GM23248 (cell line): ENCODE measurements around the gene OPRM1. TPM values are rescaled to one million over a fixed set of nuclear protein-coding genes. Genes with fewer than 3 reads are reported as not detected.

Source experiments
- DNase-seq: peaks from one replicate; pipeline ENCODE4 v3.0.0-alpha.2; 2015
- H2AFZ ChIP-seq: fragments of 200-600 bp; sonication (generic); 2 replicates; pipeline ENCODE4 v1.6.1; 2016; ENCODE audit warnings: antibody characterized with exemption
- H3F3A ChIP-seq: fragments of 200-600 bp; sonication (generic); 2 replicates; pipeline ENCODE4 v1.6.1; 2016; ENCODE audit warnings: mild to moderate bottlenecking, antibody characterized with exemption, mixed run types; ENCODE audit not compliant: insufficient read depth
- H3K27ac ChIP-seq: fragments of 200-600 bp; sonication (generic); 2 replicates; pipeline ENCODE4 v1.5.1; 2016; ENCODE audit warnings: mild to moderate bottlenecking
- H3K27me3 ChIP-seq: fragments of 200-600 bp; sonication (generic); replicated peaks from 2 replicates; pipeline ENCODE4 v1.6.1; 2016; ENCODE audit warnings: mild to moderate bottlenecking; ENCODE audit not compliant: insufficient read depth
- H3K36me3 ChIP-seq: fragments of 200-600 bp; sonication (generic); 2 replicates; pipeline ENCODE4 v1.6.1; 2016; ENCODE audit warnings: low read depth, mild to moderate bottlenecking
- H3K4me1 ChIP-seq: fragments of 200-600 bp; sonication (generic); 2 replicates; pipeline ENCODE4 v1.6.1; 2016; ENCODE audit warnings: mild to moderate bottlenecking; ENCODE audit not compliant: insufficient read depth
- H3K4me2 ChIP-seq: fragments of 200-600 bp; sonication (generic); one replicate; pipeline ENCODE4 v1.6.1; 2016; ENCODE audit warnings: mild to moderate bottlenecking; ENCODE audit not compliant: unreplicated experiment
- H3K4me3 ChIP-seq: fragments of 200-600 bp; sonication (generic); 2 replicates; pipeline ENCODE4 v1.5.1; 2016; ENCODE audit warnings: mild to moderate bottlenecking
- H3K79me2 ChIP-seq: fragments of 200-600 bp; sonication (generic); 2 replicates; pipeline ENCODE4 v1.6.1; 2016; ENCODE audit warnings: mild to moderate bottlenecking; ENCODE audit not compliant: insufficient read depth
- H3K9ac ChIP-seq: fragments of 200-600 bp; sonication (generic); 2 replicates; pipeline ENCODE4 v1.6.1; 2016; ENCODE audit warnings: mild to moderate bottlenecking
- H3K9me2 ChIP-seq: fragments of 200-600 bp; sonication (generic); 2 replicates; pipeline ENCODE4 v1.6.1; 2016; ENCODE audit warnings: mixed run types, mild to moderate bottlenecking, moderate library complexity; ENCODE audit not compliant: insufficient read depth
- H3K9me3 ChIP-seq: fragments of 200-600 bp; sonication (generic); one replicate; pipeline ENCODE4 v1.6.1; 2017; ENCODE audit warnings: low read depth
- H4K20me1 ChIP-seq: fragments of 200-600 bp; sonication (generic); 2 replicates; pipeline ENCODE4 v1.6.0; 2016; ENCODE audit not compliant: insufficient read depth
- EZH2 ChIP-seq: fragments of 200-600 bp; sonication (generic); IDR thresholded peaks from 2 replicates; pipeline ENCODE4 v1.6.1; 2018; ENCODE audit warnings: antibody characterized with exemption, mild to moderate bottlenecking; ENCODE audit not compliant: insufficient read depth, poor library complexity, severe bottlenecking
- EZH2phosphoT487 ChIP-seq: fragments of 200-600 bp; sonication (generic); IDR thresholded peaks from 2 replicates; pipeline ENCODE4 v1.6.1; 2018; ENCODE audit warnings: antibody characterized with exemption, moderate library complexity, mild to moderate bottlenecking, low read depth; ENCODE audit not compliant: insufficient read depth
- WGBS, 2 experiments: methylation state at CpG; one replicate each; pipeline ENCODE4 v1.1.6; 2015 to 2017; ENCODE audit warnings: low lambda C conversion rate in 2 of 2, low coverage in 1 of 2; ENCODE audit errors: missing lambda C conversion rate in 2 of 2; 5-methylcytosine and 5-hydroxymethylcytosine counted together
- in situ Hi-C: fragments of 300-500 bp; cut with MboI; formaldehyde crosslinking; loops from 2 replicates; pipeline ENCODE4 v1.15.0; 2020
- polyA plus RNA-seq: library from polyadenylated mRNA; unstranded; fragments of >200 nt; fragmentation: Nextera tagmentation; extraction: Ambion mirVana; gene quantifications from 2 replicates; pipeline ENCODE4 v1.2.1, GENCODE V29; 2016
- total RNA-seq: library from RNA; depleted of rRNA; stranded (reverse); fragments of >200 nt; shearing (Covaris generic); gene quantifications from 2 replicates; pipeline ENCODE4 v1.2.3, GENCODE V29; 2014

Gene OPRM1
- total and polyA plus RNA-seq, 2 experiments from 2014 or later: not detected

- Histone ChIP-seq H3K9me3 (no peaks in the 10 kb centered on the region), H4K20me1 (no peaks in the 10 kb centered on the region), H3K79me2 (no peaks in the 10 kb centered on the region), H3K9me2 (no peaks in the 10 kb centered on the region), H3K4me1 (no peaks in the 10 kb centered on the region), H2AFZ (no peak overlapping the region), H3K27ac (no peak overlapping the region), H3K4me3 (no peak overlapping the region), H3F3A (no peaks in the 10 kb centered on the region), H3K4me2 (no peak overlapping the region), H3K36me3 (no peaks in the 10 kb centered on the region), H3K27me3 (no peaks in the 10 kb centered on the region), H3K9ac (no peak overlapping the region)
- TF ChIP-seq EZH2phosphoT487 (no peak), EZH2 (no peak)
- 7 to 10% methylated on average over 3 of the region's 3 CpGs for WGBS, 2 experiments
- in situ Hi-C loops: no loop called here
- DNase-seq: no peak
These were observed 21.3 kb upstream of the OPRM1 start for GRCh38 chr6:154017786-154018185.

GRCh38 chr6:154030646-154031045, 8.4 kb upstream of the OPRM1 start:
- H3K9me3 ChIP-seq: no peaks in the 10 kb centered on the region
- no peaks in the 10 kb centered on the region for H3K9me2 ChIP-seq
- TF ChIP-seq EZH2: no peak
- no peak for TF ChIP-seq EZH2phosphoT487
- H2AFZ ChIP-seq: no peak overlapping the region
- in situ Hi-C loops: no loop called here
- H3K9ac ChIP-seq: no peak overlapping the region
- no peaks in the 10 kb centered on the region for H3K27me3 ChIP-seq
- no peaks in the 10 kb centered on the region for H4K20me1 ChIP-seq
- H3F3A ChIP-seq: no peaks in the 10 kb centered on the region
- no peak overlapping the region for H3K4me3 ChIP-seq
- WGBS, 2 experiments: 5 to 7% methylated on average over 2 of the region's 2 CpGs
- no peak overlapping the region for H3K27ac ChIP-seq
- no peak overlapping the region for H3K4me2 ChIP-seq
- H3K4me1 ChIP-seq: no peaks in the 10 kb centered on the region
- H3K79me2 ChIP-seq: no peaks in the 10 kb centered on the region
- no peaks in the 10 kb centered on the region for H3K36me3 ChIP-seq
- DNase-seq: no peak

GRCh38 chr6:154041001-154041400, 2.0 kb downstream of the OPRM1 start:
- Histone ChIP-seq H3K4me2 (no peak overlapping the region), H3K27ac (no peak overlapping the region), H3K9me3 (no peaks in the 10 kb centered on the region), H3F3A (no peaks in the 10 kb centered on the region), H4K20me1 (no peaks in the 10 kb centered on the region), H3K4me1 (no peaks in the 10 kb centered on the region), H3K9me2 (no peaks in the 10 kb centered on the region), H3K36me3 (no peaks in the 10 kb centered on the region), H3K27me3 (no peaks in the 10 kb centered on the region), H3K9ac (no peak overlapping the region), H3K4me3 (no peak overlapping the region), H2AFZ (no peak overlapping the region), H3K79me2 (no peaks in the 10 kb centered on the region)
- WGBS, 2 experiments: 41 to 47% methylated on average over 2 of the region's 2 CpGs
- no peak for TF ChIP-seq EZH2
- no peak for TF ChIP-seq EZH2phosphoT487
- peak; percentile 2 for DNase-seq
- in situ Hi-C loops: no loop called here

- H3K36me3 ChIP-seq: no peaks in the 10 kb centered on the region
- H4K20me1 ChIP-seq: no peaks in the 10 kb centered on the region
- no peaks in the 10 kb centered on the region for H3F3A ChIP-seq
- no peak overlapping the region for H2AFZ ChIP-seq
- TF ChIP-seq EZH2phosphoT487 (no peak), EZH2 (no peak)
- no peak overlapping the region for H3K4me3 ChIP-seq
- H3K79me2 ChIP-seq: no peaks in the 10 kb centered on the region
- H3K27ac ChIP-seq: no peak overlapping the region
- WGBS, 2 experiments: 2 to 11% methylated on average over 1 of the region's 1 CpG
- H3K4me2 ChIP-seq: no peak overlapping the region
- no peaks in the 10 kb centered on the region for H3K27me3 ChIP-seq
- no peak overlapping the region for H3K9ac ChIP-seq
- in situ Hi-C loops: no loop called here
- DNase-seq: no peak
- no peaks in the 10 kb centered on the region for H3K4me1 ChIP-seq
- H3K9me3 ChIP-seq: no peaks in the 10 kb centered on the region
- no peaks in the 10 kb centered on the region for H3K9me2 ChIP-seq
These were observed 14.1 kb downstream of the OPRM1 start for GRCh38 chr6:154053141-154053540.

DNA sequence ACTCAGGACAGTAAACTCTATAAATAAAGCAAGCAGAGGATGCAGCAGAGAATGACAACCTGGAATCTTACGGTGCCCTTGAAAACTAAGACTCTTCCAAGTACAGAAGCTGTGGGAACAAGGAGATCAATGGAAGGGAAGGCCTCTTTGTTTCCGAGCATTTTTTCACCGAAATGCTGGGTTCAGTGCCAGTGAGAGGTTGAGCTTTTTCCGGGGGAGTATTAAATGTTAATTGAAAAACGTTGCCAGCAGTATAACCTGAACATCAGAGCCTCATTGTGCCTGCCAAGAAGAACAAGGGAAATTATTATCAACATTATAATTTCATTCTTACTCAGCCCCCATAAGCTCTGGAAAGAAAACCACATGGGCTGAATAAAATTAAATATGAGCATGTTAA, 17.5 kb downstream of the OPRM1 start:
- DNase-seq: no peak
- Histone ChIP-seq H3K9me3 (no peaks in the 10 kb centered on the region), H3K9ac (no peak overlapping the region), H2AFZ (no peak overlapping the region), H3K27ac (no peak overlapping the region), H3K36me3 (no peaks in the 10 kb centered on the region), H3F3A (no peaks in the 10 kb centered on the region), H3K79me2 (no peaks in the 10 kb centered on the region), H3K4me1 (no peaks in the 10 kb centered on the region), H4K20me1 (no peaks in the 10 kb centered on the region), H3K4me3 (no peak overlapping the region), H3K4me2 (no peak overlapping the region), H3K27me3 (no peaks in the 10 kb centered on the region), H3K9me2 (no peaks in the 10 kb centered on the region)
- in situ Hi-C loops: no loop called here
- TF ChIP-seq EZH2: no peak
- TF ChIP-seq EZH2phosphoT487: no peak
- WGBS, 2 experiments: 18 to 19% methylated on average over 5 of the region's 5 CpGs
